Stimulated activated effector memory CD8-positive, alpha-beta T cell treated with anti-CD3 and anti-CD28 coated beads, Interleukin-12 subunit alpha, Interleukin-12 subunit beta, amount 100 ng/mL, for 72 hours (primary cell): ENCODE results near the gene CD6.

ENCODE experiments used
- ATAC-seq: fragments of 150-1000 bp; cut with Tn5 transposase; 2 replicates; pipeline ENCODE4 v1.10.0; 2021
- DNase-seq, 2 donors: peaks; one replicate each; pipeline ENCODE4 v3.0.0; 2021 to 2022; ENCODE audit warnings: low spot score in 2 of 2
- H3K27ac Mint-ChIP-seq: one replicate; pipeline ENCODE4 v1.8.0; 2022; ENCODE audit warnings: mild to moderate bottlenecking, mixed read lengths
- H3K36me3 Mint-ChIP-seq: one replicate; pipeline ENCODE4 v1.8.0; 2022; ENCODE audit warnings: mild to moderate bottlenecking, mixed read lengths
- H3K4me1 Mint-ChIP-seq: one replicate; pipeline ENCODE4 v1.8.0; 2022; ENCODE audit warnings: mixed read lengths
- H3K4me3 Mint-ChIP-seq: one replicate; pipeline ENCODE4 v1.8.0; 2022; ENCODE audit warnings: mild to moderate bottlenecking, mixed read lengths
- H3K9me3 Mint-ChIP-seq: one replicate; pipeline ENCODE4 v1.8.0; 2022; ENCODE audit warnings: mixed read lengths

CD6 gene

DNA sequence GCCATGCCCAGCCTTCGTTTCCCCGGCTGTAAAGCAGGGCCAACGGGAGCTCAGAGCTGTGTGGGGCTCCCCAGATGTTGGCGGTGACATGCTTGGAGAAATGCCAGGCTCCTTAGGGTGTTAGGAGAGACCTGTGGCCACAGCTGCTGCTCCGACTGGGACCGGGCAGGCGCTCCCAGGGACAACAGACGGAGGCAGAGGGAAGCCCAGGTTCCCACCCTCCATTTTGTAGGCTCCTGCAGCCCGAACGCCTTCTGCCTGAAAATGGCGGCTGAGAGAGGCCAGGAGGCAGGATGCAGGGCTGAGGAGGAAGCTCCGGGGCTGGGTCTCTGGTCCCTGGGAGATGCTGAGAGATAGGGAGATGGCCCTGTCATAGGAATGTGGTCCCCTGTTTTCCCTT lies 10.0 kb downstream of the CD6 start:
- H3K4me1 Mint-ChIP-seq, result peaks cover 93% of the 10 kb centered on the region
- H3K36me3 Mint-ChIP-seq, result peaks cover 95% of the 10 kb centered on the region

DNA sequence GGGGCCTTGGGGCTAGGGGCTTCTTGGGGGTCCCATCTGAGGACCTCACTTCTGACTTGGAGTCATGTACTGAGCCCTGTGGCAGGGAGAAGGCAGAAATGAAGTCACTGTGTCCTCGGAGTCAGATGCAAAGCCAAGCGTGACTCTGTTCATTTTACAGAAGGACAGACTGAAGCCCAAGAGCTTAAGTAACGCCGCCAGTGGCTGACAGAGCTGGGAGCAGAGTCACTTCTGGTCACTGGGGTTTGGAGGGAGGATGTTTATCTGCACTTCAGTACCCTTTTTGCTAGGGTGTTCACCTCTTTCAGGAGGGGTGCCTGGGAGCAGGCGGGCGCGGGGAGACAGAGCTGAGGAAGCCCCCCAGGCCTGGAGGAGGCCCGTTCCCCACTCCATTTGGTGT lies 10.7 kb downstream of the CD6 start:
- Mint-ChIP-seq H3K27ac (peak overlapping the region; percentile 80), H3K4me1 (peaks cover 93% of the 10 kb centered on the region), H3K4me3 (peak overlapping the region; percentile 52), H3K9me3 (no peaks in the 10 kb centered on the region), H3K36me3 (peaks cover 95% of the 10 kb centered on the region)
- no peak for ATAC-seq
- peak in 1 of 2 donors; percentile 60 for DNase-seq

More for the DNA sequence above, 10.0 kb downstream of the CD6 start:
- H3K27ac Mint-ChIP-seq, result peak overlapping the region; percentile 80
- no peak for DNase-seq
- ATAC-seq, result no peak
- peak overlapping the region; percentile 52 for H3K4me3 Mint-ChIP-seq
- H3K9me3 Mint-ChIP-seq, result no peaks in the 10 kb centered on the region

DNA sequence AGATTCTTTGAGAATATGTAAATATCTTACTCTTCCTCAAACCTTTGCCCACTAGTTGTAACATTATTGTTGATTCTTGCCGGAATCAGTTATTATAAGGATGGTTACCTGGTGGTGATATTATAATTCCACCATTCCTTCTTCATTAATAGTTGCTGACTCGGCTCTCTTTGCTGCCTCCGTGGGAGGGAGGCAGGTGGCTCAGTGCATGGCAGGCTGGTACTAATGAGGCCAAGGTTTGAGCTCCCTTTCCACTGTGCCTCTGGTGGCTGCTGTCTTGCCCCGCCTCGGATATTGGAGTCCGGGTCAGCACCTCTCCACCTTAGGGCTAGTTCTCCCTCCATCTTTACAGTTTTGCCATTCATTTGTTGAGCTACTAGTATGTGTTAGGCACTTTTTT lies 12.7 kb downstream of the CD6 start:
- peak overlapping the region; percentile 52 for H3K4me3 Mint-ChIP-seq
- ATAC-seq, result no peak
- peaks cover 93% of the 10 kb centered on the region for H3K4me1 Mint-ChIP-seq

DNA sequence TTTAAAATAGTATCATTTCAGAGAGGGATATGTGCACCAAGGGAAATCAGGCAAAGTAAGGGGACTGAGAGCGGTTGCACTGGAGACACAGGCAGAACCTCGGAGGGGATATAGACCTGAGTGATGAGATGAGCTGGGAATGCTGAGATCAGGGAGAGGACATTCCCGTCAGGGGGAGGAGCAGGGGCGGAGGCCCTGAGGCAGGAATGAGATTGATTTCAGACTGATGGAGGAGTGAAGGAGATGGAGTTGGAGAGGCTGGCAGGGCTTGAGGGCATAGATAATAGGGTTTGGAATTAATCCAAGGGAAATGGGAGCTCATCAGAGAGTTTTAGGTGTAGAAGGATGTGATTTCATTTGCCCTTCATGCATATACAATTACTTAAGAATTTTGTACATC lies 13.2 kb downstream of the CD6 start:
- H3K4me3 Mint-ChIP-seq, result peak overlapping the region; percentile 52
- no peaks in the 10 kb centered on the region for H3K9me3 Mint-ChIP-seq
- H3K36me3 Mint-ChIP-seq, result peaks cover 95% of the 10 kb centered on the region
- ATAC-seq (no peak), DNase-seq (no peak)
- peaks cover 93% of the 10 kb centered on the region for H3K4me1 Mint-ChIP-seq
- peak overlapping the region; percentile 80 for H3K27ac Mint-ChIP-seq

More for the DNA sequence above, 12.7 kb downstream of the CD6 start:
- Mint-ChIP-seq H3K9me3 (no peaks in the 10 kb centered on the region), H3K36me3 (peaks cover 95% of the 10 kb centered on the region), H3K27ac (peak overlapping the region; percentile 80)
- DNase-seq, result no peak

DNA sequence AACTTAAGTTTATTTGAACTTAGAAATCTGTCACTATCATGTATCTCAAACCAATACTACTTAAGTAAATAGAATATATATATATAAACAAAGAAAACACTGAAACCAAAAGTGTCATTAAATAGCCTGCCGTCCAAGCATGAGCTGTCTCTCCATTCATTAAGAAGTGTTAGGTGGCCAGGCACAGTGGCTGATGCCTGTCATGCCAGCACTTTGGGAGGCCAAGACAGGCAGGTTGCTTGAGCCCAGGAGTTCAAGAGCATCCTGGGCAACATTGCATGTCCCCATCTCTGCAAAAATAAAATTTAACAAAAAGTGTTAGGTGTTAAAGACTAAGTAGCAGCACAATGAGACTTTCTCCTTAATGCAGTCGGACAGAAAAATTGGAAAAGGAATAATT lies 14.0 kb downstream of the CD6 start:
- Mint-ChIP-seq H3K4me1 (peaks cover 87% of the 10 kb centered on the region), H3K9me3 (no peaks in the 10 kb centered on the region), H3K36me3 (peaks cover 95% of the 10 kb centered on the region), H3K4me3 (peak overlapping the region; percentile 52), H3K27ac (peak overlapping the region; percentile 80)
- no peak for DNase-seq
- no peak for ATAC-seq

DNA sequence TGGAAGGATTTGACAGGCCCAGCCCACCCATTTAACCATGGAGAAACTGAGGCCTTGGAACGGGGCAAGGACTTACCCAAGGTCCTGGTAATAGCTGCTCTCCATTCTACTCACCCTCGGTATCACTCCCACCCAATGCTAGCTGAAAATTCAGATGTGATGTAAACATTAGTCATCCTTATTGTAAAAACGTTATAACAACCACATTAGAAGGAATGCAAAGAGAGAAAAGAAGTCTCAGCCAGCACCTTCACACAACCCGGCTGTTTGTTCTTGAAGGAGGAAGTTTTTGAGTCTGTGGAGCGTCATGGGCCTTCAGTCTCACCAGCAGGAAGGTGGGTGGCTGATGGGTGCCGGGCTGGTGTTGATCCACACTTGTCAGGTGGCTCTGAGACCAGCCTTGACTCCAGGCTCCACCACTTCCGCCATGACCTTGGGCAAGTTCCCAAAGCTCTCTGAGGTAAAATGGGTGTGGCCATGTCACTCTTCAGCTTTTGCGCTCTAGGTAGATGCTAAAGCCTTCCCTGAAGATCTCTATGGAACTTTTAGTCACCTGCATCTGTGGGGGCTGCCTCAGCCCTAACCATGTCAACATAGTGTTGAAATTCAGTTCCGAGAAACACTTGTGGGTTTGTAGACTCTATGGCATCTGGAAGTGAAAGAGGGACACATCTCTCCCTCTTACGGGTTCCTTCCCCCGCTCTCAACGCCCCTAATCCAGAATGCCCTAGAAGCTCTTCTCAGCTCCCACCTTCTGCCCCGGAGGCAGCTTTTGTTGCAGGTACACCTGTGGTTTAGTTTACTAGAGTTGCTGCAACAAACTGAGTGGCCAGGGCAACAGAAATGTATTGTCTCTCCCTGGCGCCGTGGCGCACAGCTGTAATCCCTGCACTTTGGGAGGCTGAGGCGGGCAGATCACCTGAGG lies 14.8 kb downstream of the CD6 start:
- ATAC-seq, result peak; percentile 93
- H3K36me3 Mint-ChIP-seq, result peaks cover 95% of the 10 kb centered on the region
- H3K4me3 Mint-ChIP-seq, result peak overlapping the region; percentile 52
- H3K27ac Mint-ChIP-seq, result peak overlapping the region; percentile 80
- H3K4me1 Mint-ChIP-seq, result peaks cover 90% of the 10 kb centered on the region
- H3K9me3 Mint-ChIP-seq, result no peaks in the 10 kb centered on the region
- peak; percentile 55 to 90 for DNase-seq

DNA sequence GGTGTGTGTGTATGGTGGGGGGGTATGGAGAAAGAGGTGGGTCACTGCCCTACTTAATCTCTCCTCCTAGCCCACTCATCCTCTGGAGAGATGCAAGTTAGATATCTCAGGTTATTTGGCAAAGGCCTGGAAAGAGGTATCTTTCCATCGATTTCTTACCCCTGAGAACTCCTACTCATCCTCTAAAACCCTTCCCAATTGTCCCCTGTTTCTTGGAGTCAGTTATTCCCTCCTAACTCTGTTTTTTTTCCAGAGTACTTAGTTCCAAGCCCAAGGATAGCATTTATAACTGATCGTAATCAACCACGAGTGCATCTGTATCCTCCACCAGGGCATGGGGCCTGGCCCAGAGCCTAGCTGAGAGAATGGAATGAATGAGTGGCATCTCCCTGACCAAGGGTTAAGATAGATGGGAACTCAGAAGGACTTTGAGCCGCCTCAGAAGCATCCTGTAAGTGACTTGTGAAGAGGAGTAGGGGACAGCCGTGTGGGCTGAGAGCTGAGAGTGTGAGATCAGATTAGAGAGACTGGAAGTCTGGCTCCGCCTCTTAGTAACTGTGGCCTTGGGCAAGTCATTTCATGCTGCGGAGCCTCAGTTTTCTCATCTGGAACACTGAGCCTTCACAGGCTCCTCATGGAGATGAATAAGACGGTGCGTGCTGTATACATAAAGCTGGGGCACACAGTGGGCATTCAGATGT lies 16.2 kb downstream of the CD6 start:
- Mint-ChIP-seq H3K36me3 (peaks cover 98% of the 10 kb centered on the region), H3K9me3 (no peaks in the 10 kb centered on the region), H3K4me3 (peak overlapping the region; percentile 52), H3K27ac (peak overlapping the region; percentile 80), H3K4me1 (peaks cover 80% of the 10 kb centered on the region)
- peak in 1 of 2 donors; percentile 66 for DNase-seq
- peak; percentile 61 for ATAC-seq

DNA sequence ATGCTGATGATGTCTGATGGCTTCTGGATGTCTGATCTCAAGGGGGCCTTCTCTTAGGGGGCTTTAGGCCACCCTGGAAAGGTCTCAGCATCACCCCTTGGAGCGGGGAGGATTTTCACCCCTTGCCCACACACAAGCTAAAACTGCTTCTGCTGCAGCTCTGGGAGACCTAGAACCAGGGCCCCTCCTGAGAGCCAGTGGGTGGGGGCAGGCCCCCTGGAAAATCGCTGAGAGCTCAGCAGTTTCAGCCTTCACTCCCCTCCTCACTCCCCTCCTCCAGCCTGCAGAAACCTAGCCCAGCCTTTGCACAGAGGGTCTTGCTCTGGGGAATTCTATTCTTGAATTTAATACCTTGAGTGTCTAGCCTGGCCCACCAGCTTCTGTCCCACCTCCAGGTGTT lies 17.2 kb downstream of the CD6 start:
- ATAC-seq (no peak), DNase-seq (no peak)
- peak overlapping the region; percentile 80 for H3K27ac Mint-ChIP-seq
- H3K36me3 Mint-ChIP-seq, result peaks cover 98% of the 10 kb centered on the region
- peaks cover 80% of the 10 kb centered on the region for H3K4me1 Mint-ChIP-seq
- H3K9me3 Mint-ChIP-seq, result no peaks in the 10 kb centered on the region
- H3K4me3 Mint-ChIP-seq, result peak overlapping the region; percentile 52

DNA sequence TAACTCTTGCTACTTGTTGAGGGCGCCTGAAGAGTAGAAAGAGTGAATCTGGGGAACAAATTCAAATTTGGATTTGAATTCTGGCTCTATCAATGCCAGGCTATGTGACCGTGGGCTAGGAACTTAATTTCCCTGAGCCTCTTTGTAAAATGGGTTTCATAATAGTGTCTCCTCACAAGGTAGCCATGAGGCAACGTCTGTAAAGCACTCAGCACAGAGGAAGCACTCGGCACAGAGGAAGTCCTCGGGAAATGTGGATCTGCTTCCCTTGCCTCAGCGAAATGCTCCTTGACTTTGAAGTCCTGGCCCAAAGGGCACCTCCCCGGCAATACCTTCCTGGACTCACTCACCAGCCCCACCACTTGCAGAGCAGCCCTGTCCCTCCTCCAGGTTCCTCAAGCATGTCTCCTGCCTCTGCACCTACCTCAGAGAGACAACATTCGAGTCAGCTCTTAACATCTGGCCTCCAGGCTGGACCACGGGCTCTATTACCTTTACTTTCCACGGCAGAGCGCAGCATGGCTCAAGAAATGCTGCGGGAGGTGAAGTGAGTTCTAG lies 17.7 kb downstream of the CD6 start:
- Mint-ChIP-seq H3K4me1 (peaks cover 80% of the 10 kb centered on the region), H3K9me3 (no peaks in the 10 kb centered on the region), H3K4me3 (peak overlapping the region; percentile 52), H3K27ac (peak overlapping the region; percentile 80), H3K36me3 (peaks cover 98% of the 10 kb centered on the region)
- no peak for DNase-seq
- ATAC-seq, result no peak

DNA sequence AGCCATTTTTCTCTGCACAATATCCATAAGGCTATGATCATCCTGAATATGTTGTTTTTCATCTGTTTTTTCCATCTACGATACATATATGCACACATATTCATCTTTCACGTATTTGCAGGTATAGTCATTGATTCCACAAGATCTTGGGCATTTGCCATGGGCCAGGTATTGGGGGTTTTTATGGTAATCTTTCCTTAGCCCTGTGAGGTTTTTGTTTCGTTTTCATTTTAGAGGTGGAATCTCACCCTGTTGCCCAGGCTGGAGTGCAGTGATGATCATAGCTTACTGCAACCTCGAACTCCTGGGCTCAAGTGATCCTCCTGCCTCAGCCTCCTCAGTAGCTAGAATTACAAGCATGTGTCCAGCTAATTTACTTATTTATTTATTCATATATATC lies 20.0 kb downstream of the CD6 start:
- H3K4me1 Mint-ChIP-seq, result peaks cover 76% of the 10 kb centered on the region
- H3K9me3 Mint-ChIP-seq, result no peaks in the 10 kb centered on the region
- peak overlapping the region; percentile 43 for H3K27ac Mint-ChIP-seq
- H3K4me3 Mint-ChIP-seq, result no peak overlapping the region
- ATAC-seq (no peak), DNase-seq (no peak)
- H3K36me3 Mint-ChIP-seq, result peaks cover 100% of the 10 kb centered on the region

DNA sequence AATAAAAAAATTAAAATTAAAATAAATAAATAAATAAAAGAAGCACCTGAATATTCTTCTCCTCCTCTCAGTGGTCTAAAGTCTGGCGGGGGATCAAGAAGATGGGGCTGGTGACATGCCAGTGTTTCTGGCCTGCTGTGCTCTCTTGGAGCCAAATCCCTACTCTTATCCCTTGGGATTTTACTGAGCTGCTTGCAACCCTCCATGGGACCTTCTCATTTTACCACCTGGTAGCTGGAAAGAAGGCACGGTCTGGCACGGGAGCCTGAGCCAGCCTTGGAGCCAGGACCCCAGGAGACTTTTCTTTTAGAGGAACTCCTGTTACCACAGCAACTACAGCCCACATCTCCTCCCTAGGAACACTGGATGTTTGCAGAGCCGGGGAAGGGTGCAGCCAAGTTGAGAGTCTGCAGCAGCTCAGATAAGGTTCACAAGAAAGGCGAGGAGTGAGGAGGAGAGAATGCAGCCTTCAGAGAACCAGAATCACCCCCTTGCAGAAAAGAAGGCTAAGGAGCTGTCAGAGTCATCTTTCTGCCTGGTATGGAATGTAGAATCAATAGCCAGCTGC lies 21.4 kb downstream of the CD6 start:
- peaks cover 62% of the 10 kb centered on the region for H3K4me1 Mint-ChIP-seq
- peak overlapping the region; percentile 37 for H3K4me3 Mint-ChIP-seq
- no peak for ATAC-seq
- no peak for DNase-seq
- peak overlapping the region; percentile 88 for H3K27ac Mint-ChIP-seq
- H3K9me3 Mint-ChIP-seq, result no peaks in the 10 kb centered on the region
- H3K36me3 Mint-ChIP-seq, result peaks cover 100% of the 10 kb centered on the region

DNA sequence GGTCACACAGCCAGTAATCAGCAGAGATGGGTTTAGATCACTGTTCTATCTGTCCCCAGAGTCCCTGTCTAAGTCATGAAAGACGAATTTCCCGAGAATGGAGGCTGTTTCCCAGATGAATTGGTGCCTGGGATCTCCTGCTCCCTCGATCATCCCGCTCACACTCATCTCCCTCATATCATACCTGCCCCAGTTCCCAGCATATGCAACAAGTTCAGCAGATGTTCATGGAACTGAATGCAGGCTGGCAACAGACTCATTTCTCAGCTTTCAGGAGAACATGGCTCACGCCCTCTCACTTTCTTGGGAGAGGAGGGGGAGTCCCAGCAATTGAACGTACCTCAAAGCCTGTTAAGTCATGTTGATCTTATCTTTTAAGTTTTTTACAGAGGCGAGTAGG lies 22.1 kb downstream of the CD6 start:
- H3K27ac Mint-ChIP-seq, result peak overlapping the region; percentile 88

DNA sequence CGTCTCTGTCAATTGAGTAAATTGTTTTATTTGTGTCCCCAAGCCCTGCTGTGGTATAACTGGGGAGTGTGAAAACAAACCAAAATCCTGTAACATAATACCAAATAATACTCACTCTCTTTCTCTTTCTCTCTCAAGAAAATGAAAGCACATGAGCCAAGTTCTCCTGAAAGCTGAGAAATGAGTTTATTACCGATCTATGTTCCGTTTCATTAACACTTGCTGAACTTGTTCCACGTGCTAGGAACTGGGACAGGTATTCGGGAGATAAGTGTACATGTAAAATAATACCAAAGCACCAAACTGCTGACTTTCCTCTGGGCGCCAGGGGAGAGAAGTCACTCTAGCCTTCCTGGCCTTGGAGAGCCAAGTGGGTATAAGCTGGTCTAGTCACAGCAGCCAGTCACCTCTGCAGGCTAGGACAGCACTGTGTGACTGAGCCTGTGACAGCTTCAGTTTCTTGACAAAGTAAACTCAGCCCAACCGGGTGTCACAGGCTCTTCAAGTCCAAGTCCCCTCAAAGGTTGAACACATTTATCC lies 23.1 kb downstream of the CD6 start:
- Mint-ChIP-seq H3K4me3 (peak overlapping the region; percentile 37), H3K36me3 (peaks cover 100% of the 10 kb centered on the region)
- ATAC-seq, result peak; percentile 78

More for the DNA sequence above, 22.1 kb downstream of the CD6 start:
- no peak for DNase-seq
- Mint-ChIP-seq H3K36me3 (peaks cover 100% of the 10 kb centered on the region), H3K9me3 (no peaks in the 10 kb centered on the region), H3K4me3 (peak overlapping the region; percentile 37), H3K4me1 (peaks cover 58% of the 10 kb centered on the region)
- peak; percentile 58 for ATAC-seq

DNA sequence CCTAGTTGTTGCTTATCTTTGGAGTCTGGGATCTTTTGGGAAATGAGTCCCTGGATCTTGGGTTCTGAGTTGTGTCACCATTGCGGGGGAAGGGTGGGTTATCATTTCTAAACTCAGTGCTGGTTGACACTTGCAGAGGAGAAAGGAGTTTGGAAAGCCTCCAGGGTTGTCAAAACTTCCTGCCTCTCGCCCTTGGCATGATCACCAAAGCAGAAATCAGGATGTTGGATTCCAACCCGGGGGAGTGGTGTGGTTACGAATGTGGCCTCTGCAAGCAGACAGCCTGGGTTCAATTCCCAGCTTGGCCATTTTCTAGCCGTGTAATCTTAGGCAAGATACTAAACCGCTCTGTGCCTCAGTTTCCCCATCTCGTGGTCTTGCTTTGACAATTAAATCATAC lies 24.3 kb downstream of the CD6 start:
- H3K36me3 Mint-ChIP-seq, result peaks cover 100% of the 10 kb centered on the region
- H3K9me3 Mint-ChIP-seq, result no peaks in the 10 kb centered on the region
- ATAC-seq, result no peak
- no peak overlapping the region for H3K4me3 Mint-ChIP-seq
- H3K27ac Mint-ChIP-seq, result peak overlapping the region; percentile 88
- DNase-seq, result no peak
- H3K4me1 Mint-ChIP-seq, result peaks cover 56% of the 10 kb centered on the region

More for the DNA sequence above, 23.1 kb downstream of the CD6 start:
- Mint-ChIP-seq H3K4me1 (peaks cover 55% of the 10 kb centered on the region), H3K27ac (peak overlapping the region; percentile 88), H3K9me3 (no peaks in the 10 kb centered on the region)
- peak in 1 of 2 donors; percentile 64 for DNase-seq
